GM12874 (cell line): ENCODE results near the gene RPL29.

Experiments used
- CTCF ChIP-seq: IDR thresholded peaks from 2 replicates; pipeline ENCODE4 v1.5.1; 2011; ENCODE audit warnings: low read depth, mild to moderate bottlenecking, control low read depth, low read length, moderate library complexity; ENCODE audit not compliant: insufficient read depth

The RPL29 gene

DNA sequence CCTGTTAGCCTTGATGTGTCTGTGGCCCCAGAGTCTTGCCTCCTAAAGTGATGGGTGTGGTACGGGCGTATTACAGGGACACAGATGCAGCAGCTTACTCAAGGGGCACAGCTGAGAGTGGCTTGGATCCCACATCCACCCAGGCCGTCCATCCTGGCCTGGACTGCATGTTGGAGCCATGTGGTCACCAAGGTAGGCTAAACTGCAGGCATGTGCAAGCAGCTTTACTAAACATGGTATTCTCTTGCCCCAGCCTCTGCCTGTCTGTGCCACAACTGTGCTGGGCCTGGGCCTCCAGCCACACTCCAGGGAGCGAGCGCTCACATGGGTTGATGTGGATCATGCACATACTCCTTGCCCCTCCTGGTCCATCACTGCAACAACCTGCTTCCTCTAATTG, 46.6 kb downstream of the RPL29 start:
- TF ChIP-seq CTCF = no peak

- TF ChIP-seq CTCF = no peak
These were observed 47.6 kb downstream of the RPL29 start for GRCh38 chr3:51948016-51948580.

DNA sequence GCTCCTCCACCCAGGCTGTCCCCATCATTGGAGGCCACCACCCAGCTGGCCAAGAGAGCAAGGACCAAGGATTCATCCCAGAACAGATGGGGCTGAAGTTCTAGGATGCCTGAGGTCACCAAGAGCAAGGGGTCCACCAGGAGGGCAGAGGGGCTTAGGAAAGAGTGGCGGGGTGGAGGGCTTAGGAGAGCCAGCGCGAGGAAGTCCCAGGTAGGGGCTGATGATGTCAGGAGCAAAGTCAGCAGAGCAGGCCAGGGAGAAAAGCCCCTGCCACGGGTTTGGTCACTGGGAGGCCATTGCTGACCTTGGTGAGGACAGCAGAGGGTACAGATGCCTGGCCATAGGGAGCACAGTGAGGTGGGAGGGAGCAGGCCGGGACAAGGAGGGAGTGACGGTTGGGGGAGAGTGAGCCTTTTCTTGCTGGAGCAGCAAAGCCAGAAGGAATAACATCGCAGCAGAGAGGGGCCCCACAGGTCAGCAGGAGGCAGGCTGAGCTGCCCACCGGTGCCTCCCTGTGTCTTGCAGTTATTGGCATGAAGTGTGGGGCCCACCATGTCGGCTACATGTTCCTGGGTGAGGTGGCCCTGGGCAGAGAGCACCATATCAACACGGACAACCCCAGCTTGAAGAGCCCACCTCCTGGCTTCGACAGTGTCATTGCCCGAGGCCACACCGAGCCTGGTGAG, 48.3 kb downstream of the RPL29 start:
- no peak for TF ChIP-seq CTCF

DNA sequence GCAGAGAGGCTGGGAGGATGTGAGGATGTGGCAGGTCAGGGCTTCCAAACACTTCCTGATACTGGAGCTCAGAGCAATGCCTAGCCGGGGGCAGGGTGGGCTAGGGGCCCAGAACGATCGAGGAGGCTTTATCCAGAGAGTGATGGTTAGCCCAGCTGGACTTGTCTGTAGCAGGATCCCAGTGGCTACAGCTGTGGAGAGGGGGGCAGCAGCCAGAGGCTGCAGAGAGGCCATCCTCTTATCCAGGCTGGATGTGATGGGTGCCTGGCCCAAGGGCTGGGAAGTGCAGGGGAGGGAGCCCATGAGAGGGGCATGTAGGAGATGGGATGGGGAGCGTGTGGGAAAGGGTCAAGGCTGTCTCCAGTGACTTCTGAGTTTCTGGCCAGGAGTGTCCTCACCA, 48.9 kb downstream of the RPL29 start:
- no peak for TF ChIP-seq CTCF

DNA sequence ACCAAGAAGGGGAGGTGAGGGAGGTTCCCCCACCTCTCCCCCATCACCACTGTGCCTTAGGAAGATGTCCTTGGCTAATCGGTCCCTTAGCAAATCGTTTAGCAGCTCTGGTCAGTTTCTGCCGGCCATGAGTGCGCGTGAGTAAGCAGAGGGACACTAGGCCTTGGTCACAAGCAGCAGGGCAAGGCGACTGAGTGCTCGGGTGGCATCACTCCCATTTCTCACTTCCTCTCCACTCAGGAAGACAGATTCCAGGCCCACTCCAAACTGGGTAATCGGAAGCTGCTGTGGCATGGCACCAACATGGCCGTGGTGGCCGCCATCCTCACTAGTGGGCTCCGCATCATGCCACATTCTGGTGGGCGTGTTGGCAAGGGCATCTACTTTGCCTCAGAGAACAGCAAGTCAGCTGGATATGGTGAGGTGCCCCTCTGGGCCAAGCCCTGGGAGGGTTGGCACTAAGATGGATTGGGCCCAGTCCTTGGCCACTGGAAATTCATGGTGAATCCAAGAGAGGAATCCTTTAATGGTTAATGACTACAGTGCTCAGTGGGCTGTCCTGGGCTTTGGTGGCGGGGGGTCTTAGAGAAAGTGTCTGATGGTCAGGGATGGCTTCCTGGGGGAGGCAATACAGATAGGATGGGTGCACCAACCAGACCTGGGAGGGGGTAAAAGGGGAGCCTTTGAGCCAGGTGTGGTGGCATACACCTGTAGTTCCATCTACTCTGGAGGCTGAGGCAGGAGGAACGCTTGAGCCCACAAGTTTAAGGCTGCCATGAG, 49.6 kb downstream of the RPL29 start:
- TF ChIP-seq CTCF = no peak

- TF ChIP-seq CTCF = no peak
These were observed 50.5 kb downstream of the RPL29 start for GRCh38 chr3:51945031-51945840.
